CD14-positive monocyte (primary cell): ENCODE data around the gene CWC15. TPM values are rescaled to one million over a fixed set of nuclear protein-coding genes. Genes with fewer than 3 reads are reported as not detected.

Source experiments
- DNase-seq, 3 donors: peaks; one replicate each; pipeline ENCODE4 v3.0.0-alpha.2; 2011 to 2022
- H2AFZ ChIP-seq: 2 replicates; pipeline ENCODE4 v1.6.0; 2012; ENCODE audit warnings: mild to moderate bottlenecking, low read depth, low read length, inconsistent platforms; ENCODE audit not compliant: insufficient read depth, poor library complexity, severe bottlenecking
- H3K27ac ChIP-seq, 2 donors: 1 replicate in 1 of 2; 2 replicates in 1 of 2; pipeline ENCODE4 v1.5.1; 2012 to 2013; ENCODE audit warnings: low read length in 2 of 2, control low read depth in 1 of 2, inconsistent platforms in 1 of 2, low read depth in 1 of 2, mild to moderate bottlenecking in 1 of 2
- H3K27me3 ChIP-seq, 2 donors: one replicate each; pipeline versions ENCODE4 v1.6.0 to v1.6.1; 2011 to 2013; ENCODE audit warnings: low read length in 2 of 2; ENCODE audit not compliant: control insufficient read depth in 2 of 2, insufficient read depth in 2 of 2
- H3K36me3 ChIP-seq, 2 donors: replicated peaks in 1 of 2; 1 replicate in 1 of 2; 2 replicates in 1 of 2; pipeline versions ENCODE4 v1.5.1 to v1.6.1; 2012 to 2013; ENCODE audit warnings: low read length in 2 of 2, control low read depth in 1 of 2, inconsistent platforms in 1 of 2, mild to moderate bottlenecking in 1 of 2; ENCODE audit not compliant: insufficient read depth in 2 of 2, control insufficient read depth in 1 of 2
- H3K4me1 ChIP-seq, 2 donors: 1 replicate in 1 of 2; 2 replicates in 1 of 2; pipeline versions ENCODE4 v1.5.1 to v1.6.1; 2012 to 2013; ENCODE audit warnings: low read length in 2 of 2, control low read depth in 1 of 2, inconsistent platforms in 1 of 2, mild to moderate bottlenecking in 1 of 2, moderate library complexity in 1 of 2; ENCODE audit not compliant: insufficient read depth in 2 of 2, control insufficient read depth in 1 of 2
- H3K4me2 ChIP-seq: replicated peaks from 2 replicates; pipeline ENCODE3; 2012; ENCODE audit warnings: low read length, moderate library complexity, mild to moderate bottlenecking; ENCODE audit not compliant: poor library complexity, severe bottlenecking; ENCODE audit errors: extremely low read depth
- H3K4me3 ChIP-seq, 3 experiments: fragments of 200-600 bp in 1 of 3; sonication (generic) in 1 of 3; replicated peaks in 1 of 3; 1 replicate in 2 of 3; 2 replicates in 1 of 3; pipeline ENCODE4 v1.5.1; 2011 to 2013; ENCODE audit warnings: low read length in 3 of 3, mild to moderate bottlenecking in 3 of 3, control low read depth in 2 of 3, low read depth in 2 of 3, inconsistent platforms in 1 of 3, moderate library complexity in 1 of 3
- H3K79me2 ChIP-seq: 2 replicates; pipeline ENCODE4 v1.6.0; 2012; ENCODE audit warnings: mild to moderate bottlenecking, control low read depth, inconsistent platforms, low read length, moderate library complexity; ENCODE audit not compliant: insufficient read depth
- H3K9ac ChIP-seq: 2 replicates; pipeline ENCODE4 v1.6.0; 2017; ENCODE audit warnings: low read length, mild to moderate bottlenecking; ENCODE audit not compliant: insufficient read depth, poor library complexity, severe bottlenecking
- H3K9me3 ChIP-seq, 2 donors: replicated peaks in 1 of 2; 1 replicate in 1 of 2; 2 replicates in 1 of 2; pipeline versions ENCODE4 v1.5.1 to v1.6.1; 2012 to 2013; ENCODE audit warnings: low read length in 2 of 2, control low read depth in 1 of 2; ENCODE audit not compliant: control insufficient read depth in 1 of 2, insufficient read depth in 1 of 2
- H4K20me1 ChIP-seq: 2 replicates; pipeline ENCODE4 v1.6.0; 2012; ENCODE audit warnings: mild to moderate bottlenecking, low read length, control low read depth, moderate library complexity; ENCODE audit not compliant: insufficient read depth
- H3K27ac Mint-ChIP-seq, 7 donors: one replicate each; pipeline ENCODE4 v1.8.0; 2020; ENCODE audit warnings: mild to moderate bottlenecking in 7 of 7, mixed read lengths in 7 of 7, moderate library complexity in 6 of 7, inconsistent platforms in 2 of 7
- H3K27me3 Mint-ChIP-seq, 3 donors: one replicate each; pipeline ENCODE4 v1.8.0; 2021 to 2022; ENCODE audit warnings: low read depth in 3 of 3, mild to moderate bottlenecking in 3 of 3, mixed read lengths in 3 of 3, moderate library complexity in 3 of 3, inconsistent platforms in 1 of 3
- H3K36me3 Mint-ChIP-seq, 2 donors: one replicate each; pipeline ENCODE4 v1.8.0; 2020; ENCODE audit warnings: mixed read lengths in 2 of 2, inconsistent platforms in 1 of 2, mild to moderate bottlenecking in 1 of 2
- H3K4me1 Mint-ChIP-seq: one replicate; pipeline ENCODE4 v1.8.0; 2020; ENCODE audit warnings: mild to moderate bottlenecking, mixed read lengths
- H3K4me3 Mint-ChIP-seq, 2 donors: one replicate each; pipeline ENCODE4 v1.8.0; 2020; ENCODE audit warnings: mild to moderate bottlenecking in 2 of 2, mixed read lengths in 2 of 2, moderate library complexity in 1 of 2
- H3K9me3 Mint-ChIP-seq, 7 donors: one replicate each; pipeline ENCODE4 v1.8.0; 2020 to 2022; ENCODE audit warnings: mixed read lengths in 7 of 7, mild to moderate bottlenecking in 6 of 7, moderate library complexity in 6 of 7, inconsistent platforms in 2 of 7
- CTCF ChIP-seq: fragments of 200-600 bp; IDR thresholded peaks from one replicate; pipeline ENCODE4 v1.8.0; 2022; ENCODE audit warnings: antibody characterized with exemption, mild to moderate bottlenecking
- WGBS: methylation state at CpG from one replicate; pipeline ENCODE4 v1.1.5; 2013; ENCODE audit warnings: missing lambda C conversion rate; ENCODE audit not compliant: insufficient coverage; 5-methylcytosine and 5-hydroxymethylcytosine counted together
- intact Hi-C, 2 donors: fragments of 100-400 bp; cut with micrococcal nuclease; formaldehyde crosslinking; loops; one replicate each; pipeline versions ENCODE4 v1.15.0 to v1.15.1; 2023
- polyA plus RNA-seq, 3 donors: library from polyadenylated mRNA; depleted of rRNA in 1 of 3; unstranded in 2 of 3; stranded (reverse) in 1 of 3; fragments of 300-500 nt in 2 of 3; fragments of >200 nt in 1 of 3; fragmentation: Illumina TruSeq in 2 of 3; gene quantifications; 1 replicate in 2 of 3; 2 replicates in 1 of 3; pipeline ENCODE4 v1.2.3, GENCODE V29; 2012 to 2021

CWC15 gene
- polyA plus RNA-seq, 3 donors = 27.5 to 43.8 (median 38.9) TPM

- Histone ChIP-seq H2AFZ (no peak overlapping the region), H3K27me3 (no peaks in the 10 kb centered on the region), H3K4me3 (no peak overlapping the region), H3K79me2 (no peaks in the 10 kb centered on the region), H4K20me1 (no peaks in the 10 kb centered on the region), H3K9me3 (no peaks in the 10 kb centered on the region), H3K9ac (no peak overlapping the region), H3K4me1 (no peaks in the 10 kb centered on the region), H3K36me3 (peaks cover 27 to 53% of the 10 kb centered on the region in 2 donors), H3K27ac (no peak overlapping the region), H3K4me2 (no peak overlapping the region)
- DNase-seq = no peak
- peaks cover 0 to 3% (median 2%) of the 10 kb centered on the region in 3 donors for H3K27me3 Mint-ChIP-seq
- H3K4me3 Mint-ChIP-seq = no peak overlapping the region
- H3K36me3 Mint-ChIP-seq = peaks cover 28 to 49% of the 10 kb centered on the region in 2 donors
- H3K27ac Mint-ChIP-seq = peak overlapping the region in 2 of 7 donors; percentile 5 to 20
- no CpG with 5 or more reads among the region's 2 CpGs for WGBS
- no peaks in the 10 kb centered on the region for H3K9me3 Mint-ChIP-seq
- no peak for TF ChIP-seq CTCF
- H3K4me1 Mint-ChIP-seq = no peaks in the 10 kb centered on the region
- intact Hi-C loops = no loop called here
Observed at GRCh38 chr11:94958121-94958696, 15.1 kb downstream of the CWC15 start.

GRCh38 chr11:94956963-94957362, 16.4 kb downstream of the CWC15 start:
- no peaks in the 10 kb centered on the region for H3K4me1 ChIP-seq
- peaks cover 0 to 3% (median 2%) of the 10 kb centered on the region in 3 donors for H3K27me3 Mint-ChIP-seq
- H3K27ac Mint-ChIP-seq = peak overlapping the region in 2 of 7 donors; percentile 16 to 43
- H2AFZ ChIP-seq = no peak overlapping the region
- no peak overlapping the region for H3K4me3 Mint-ChIP-seq
- peaks cover 0 to 1% (median 0%) of the 10 kb centered on the region in 7 donors for H3K9me3 Mint-ChIP-seq
- H3K36me3 ChIP-seq = peaks cover 14 to 40% of the 10 kb centered on the region in 2 donors
- 70% methylated on average over 4 of the region's 4 CpGs for whole genome bisulfite sequencing
- no peaks in the 10 kb centered on the region for H3K79me2 ChIP-seq
- intact Hi-C loops = no loop called here
- H3K27me3 ChIP-seq = no peaks in the 10 kb centered on the region
- H3K4me1 Mint-ChIP-seq = no peaks in the 10 kb centered on the region
- H3K4me3 ChIP-seq = no peak overlapping the region
- no peak overlapping the region for H3K27ac ChIP-seq
- no peak for DNase-seq
- TF ChIP-seq CTCF = no peak
- peaks cover 18 to 37% of the 10 kb centered on the region in 2 donors for H3K36me3 Mint-ChIP-seq
- H3K9ac ChIP-seq = no peak overlapping the region
- no peaks in the 10 kb centered on the region for H3K9me3 ChIP-seq
- no peaks in the 10 kb centered on the region for H4K20me1 ChIP-seq
- H3K4me2 ChIP-seq = no peak overlapping the region
